Measurements from ENCODE around the gene CACNA1G.

- no peak for TF ChIP-seq PREB (CRISPR knock-in tag; IDR thresholded peaks at IDR 0.05; ENCODE audit: borderline replicate concordance)
- TF ChIP-seq CTCF (IDR thresholded peaks at IDR 0.05), result no peak
- no peak for TF ChIP-seq MXD4 (CRISPR knock-in tag; IDR thresholded peaks at IDR 0.05; ENCODE audit: borderline replicate concordance)
- TF ChIP-seq NR2C2 (CRISPR knock-in tag; IDR thresholded peaks at IDR 0.05), result no peak
These were observed 51.8 kb downstream of the CACNA1G start for GRCh38 chr17:50612281-50612680.
